ENCODE measurements around the gene ZNF536.

Gene ZNF536

DNA sequence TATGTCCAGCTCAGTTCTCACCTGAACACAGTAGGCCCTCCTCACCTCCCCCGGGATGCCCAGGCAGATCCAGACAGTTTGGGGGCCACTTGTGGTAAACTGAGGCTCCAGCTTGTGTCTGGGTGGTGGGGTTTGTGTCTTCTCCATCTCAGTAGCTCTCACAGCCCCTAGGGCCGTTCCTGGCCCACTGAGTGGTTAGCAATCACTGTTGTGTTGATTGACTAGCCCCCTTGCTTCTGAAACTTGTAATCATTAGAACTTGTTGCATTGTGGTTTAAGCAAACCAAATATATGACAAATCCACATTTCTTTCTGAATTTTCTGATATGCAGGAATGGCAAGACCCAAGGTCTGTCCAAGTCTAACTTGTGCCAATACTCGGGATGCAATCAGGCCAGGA, 13.9 kb upstream of the ZNF536 start:
- TF ChIP-seq, protein P1, sequence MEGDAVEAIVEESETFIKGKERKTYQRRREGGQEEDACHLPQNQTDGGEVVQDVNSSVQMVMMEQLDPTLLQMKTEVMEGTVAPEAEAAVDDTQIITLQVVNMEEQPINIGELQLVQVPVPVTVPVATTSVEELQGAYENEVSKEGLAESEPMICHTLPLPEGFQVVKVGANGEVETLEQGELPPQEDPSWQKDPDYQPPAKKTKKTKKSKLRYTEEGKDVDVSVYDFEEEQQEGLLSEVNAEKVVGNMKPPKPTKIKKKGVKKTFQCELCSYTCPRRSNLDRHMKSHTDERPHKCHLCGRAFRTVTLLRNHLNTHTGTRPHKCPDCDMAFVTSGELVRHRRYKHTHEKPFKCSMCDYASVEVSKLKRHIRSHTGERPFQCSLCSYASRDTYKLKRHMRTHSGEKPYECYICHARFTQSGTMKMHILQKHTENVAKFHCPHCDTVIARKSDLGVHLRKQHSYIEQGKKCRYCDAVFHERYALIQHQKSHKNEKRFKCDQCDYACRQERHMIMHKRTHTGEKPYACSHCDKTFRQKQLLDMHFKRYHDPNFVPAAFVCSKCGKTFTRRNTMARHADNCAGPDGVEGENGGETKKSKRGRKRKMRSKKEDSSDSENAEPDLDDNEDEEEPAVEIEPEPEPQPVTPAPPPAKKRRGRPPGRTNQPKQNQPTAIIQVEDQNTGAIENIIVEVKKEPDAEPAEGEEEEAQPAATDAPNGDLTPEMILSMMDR (IDR thresholded peaks at IDR 0.05; ENCODE audit: borderline replicate concordance, insufficient read depth, low read depth, low read length): no peak
- H3K4me3 ChIP-seq (ENCODE audit: low read depth, low read length): no peak overlapping the region

GRCh38 chr19:30358821-30359580, 13.2 kb upstream of the ZNF536 start:
- TF ChIP-seq, protein P1 (IDR thresholded peaks at IDR 0.05; ENCODE audit: borderline replicate concordance, insufficient read depth, low read depth, low read length): no peak
- H3K4me3 ChIP-seq (ENCODE audit: low read depth, low read length): no peak overlapping the region

GRCh38 chr19:30359936-30360335, 12.2 kb upstream of the ZNF536 start:
- TF ChIP-seq, protein P1 (IDR thresholded peaks at IDR 0.05; ENCODE audit: borderline replicate concordance, insufficient read depth, low read depth, low read length): no peak
- H3K4me3 ChIP-seq (ENCODE audit: low read depth, low read length): no peak overlapping the region

DNA sequence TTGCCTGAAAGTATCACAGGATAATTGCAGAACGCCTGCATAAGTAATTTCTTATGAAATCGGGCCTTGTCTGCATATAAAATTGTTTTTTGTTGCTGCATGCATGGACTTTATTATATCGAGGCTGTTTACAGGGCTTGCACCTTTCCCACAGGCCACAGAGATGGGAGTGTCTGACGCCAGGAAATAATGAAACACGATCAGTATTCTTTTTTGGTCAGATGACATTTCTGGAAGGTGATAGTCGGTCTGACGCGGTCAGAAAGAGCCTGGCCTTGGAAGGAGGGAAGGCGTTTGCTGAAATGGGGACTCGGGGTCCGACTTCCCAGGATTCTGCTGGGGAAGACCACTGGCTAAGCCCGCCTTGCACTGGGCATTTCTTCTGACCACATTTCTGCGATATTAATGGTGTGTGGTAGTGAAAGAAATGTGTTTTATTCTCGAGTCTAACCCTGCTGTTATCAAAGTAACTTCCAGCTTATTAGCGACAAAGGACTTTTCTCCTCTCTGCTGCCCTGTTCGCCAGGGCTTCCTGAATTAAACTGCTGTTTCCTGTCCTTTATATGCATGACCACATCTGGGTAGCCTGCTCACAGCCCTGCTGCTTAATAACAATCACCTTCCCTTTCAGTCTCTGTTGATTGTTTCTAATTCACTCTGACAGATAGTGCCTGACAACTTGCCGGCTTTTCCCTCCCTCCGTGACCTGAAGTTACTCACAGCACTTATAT, 11.6 kb upstream of the ZNF536 start:
- TF ChIP-seq, protein P1 (IDR thresholded peaks at IDR 0.05; ENCODE audit: borderline replicate concordance, insufficient read depth, low read depth, low read length): no peak
- H3K4me3 ChIP-seq (ENCODE audit: low read depth, low read length): no peak overlapping the region

DNA sequence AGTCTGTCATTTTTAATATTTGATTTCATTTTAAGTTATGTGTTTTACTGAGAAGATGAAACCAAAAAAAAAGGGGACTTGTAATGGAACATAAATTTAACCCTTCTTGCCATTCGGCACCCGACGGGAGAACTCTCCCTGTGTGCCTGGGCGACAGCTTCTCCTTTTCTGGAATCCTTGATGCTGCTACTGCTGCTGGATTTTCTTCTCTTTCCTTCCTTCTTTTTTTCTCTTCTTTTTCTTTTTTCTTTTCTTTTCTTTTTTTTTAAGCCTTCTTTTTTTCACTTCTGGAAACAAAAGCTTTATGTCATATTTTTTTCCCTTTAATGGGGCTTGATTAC, 11.1 kb upstream of the ZNF536 start:
- no peak overlapping the region for H3K4me3 ChIP-seq (ENCODE audit: low read depth, low read length)
- TF ChIP-seq, protein P1 (IDR thresholded peaks at IDR 0.05; ENCODE audit: borderline replicate concordance, insufficient read depth, low read depth, low read length): no peak

DNA sequence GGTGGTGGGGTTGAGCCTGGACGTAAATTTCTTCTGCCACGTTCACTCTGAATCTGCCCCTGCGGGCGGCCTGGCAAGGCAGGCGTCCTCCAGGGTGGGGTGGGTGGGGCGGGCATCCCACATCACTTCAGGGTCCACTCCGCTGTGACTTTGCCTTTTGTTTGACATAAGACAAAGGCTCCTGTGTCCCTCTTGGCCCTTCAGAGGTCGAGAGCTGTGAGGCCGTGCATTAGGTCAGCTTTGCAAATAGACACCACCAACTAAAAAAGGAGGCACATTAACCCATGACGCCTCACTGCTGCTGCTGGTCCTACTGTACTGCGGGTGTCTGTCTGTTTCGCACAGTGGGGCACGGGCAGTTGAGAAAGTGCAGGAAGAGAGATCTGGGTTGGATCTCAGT, 10.5 kb upstream of the ZNF536 start:
- no peak overlapping the region for H3K4me3 ChIP-seq (ENCODE audit: low read depth, low read length)
- TF ChIP-seq, protein P1 (IDR thresholded peaks at IDR 0.05; ENCODE audit: borderline replicate concordance, insufficient read depth, low read depth, low read length): no peak
